PC-3 (cell line): Measurements from ENCODE around the gene PTPRN2.

ENCODE experiments used
- CTCF ChIP-seq: fragments of 300-600 bp; sonication (generic); conservative IDR thresholded peaks from 2 replicates; pipeline ENCODE4 v1.5.1; 2017; ENCODE audit warnings: antibody characterized with exemption, low read depth, mild to moderate bottlenecking, low read length
- EZH2 ChIP-seq: fragments of 300-600 bp; sonication (generic); IDR thresholded peaks from one replicate; pipeline ENCODE4 v1.6.1; 2017; ENCODE audit warnings: antibody characterized with exemption, mild to moderate bottlenecking, low read length; ENCODE audit not compliant: unreplicated experiment
- EZH2phosphoT487 ChIP-seq: fragments of 300-600 bp; sonication (generic); IDR thresholded peaks from 2 replicates; pipeline ENCODE4 v1.6.1; 2018; ENCODE audit warnings: mild to moderate bottlenecking, antibody characterized with exemption, low read length, borderline replicate concordance

- TF ChIP-seq EZH2phosphoT487 (no peak), CTCF (no peak), EZH2 (no peak)
These were observed 841.6 kb downstream of the PTPRN2 start for GRCh38 chr7:157745721-157746709.
